Mesenchymal stem cell (in vitro differentiated cells and primary cell): ENCODE measurements around the gene PDAP1.

Experiments
- DNase-seq: peaks from one replicate; pipeline ENCODE4 v3.0.0-alpha.2; 2013
- H2AFZ ChIP-seq: one replicate; pipeline ENCODE4 v1.6.1; 2013; ENCODE audit warnings: low read depth, mild to moderate bottlenecking, control low read depth, inconsistent platforms, low read length, moderate library complexity
- H2AK5ac ChIP-seq: 2 replicates; pipeline ENCODE4 v1.6.1; 2013; ENCODE audit warnings: low read length, moderate library complexity, mild to moderate bottlenecking, inconsistent platforms; ENCODE audit not compliant: severe bottlenecking
- H2BK120ac ChIP-seq: one replicate; pipeline ENCODE4 v1.6.1; 2013; ENCODE audit warnings: low read depth, mild to moderate bottlenecking, inconsistent platforms, low read length, moderate library complexity
- H2BK12ac ChIP-seq, 2 experiments: one replicate each; pipeline ENCODE4 v1.6.1; 2013; ENCODE audit warnings: inconsistent platforms in 2 of 2, low read length in 2 of 2, mild to moderate bottlenecking in 2 of 2, moderate library complexity in 2 of 2, control low read depth in 1 of 2
- H2BK15ac ChIP-seq: one replicate; pipeline ENCODE4 v1.6.1; 2013; ENCODE audit warnings: mild to moderate bottlenecking, low read depth, inconsistent platforms; ENCODE audit not compliant: poor library complexity, severe bottlenecking
- H2BK5ac ChIP-seq: 2 replicates; pipeline ENCODE4 v1.6.1; 2013; ENCODE audit warnings: low read depth, mild to moderate bottlenecking, low read length, control low read depth, inconsistent platforms; ENCODE audit not compliant: poor library complexity, severe bottlenecking
- H3K14ac ChIP-seq, 2 experiments: one replicate each; pipeline ENCODE4 v1.6.1; 2013; ENCODE audit warnings: inconsistent platforms in 2 of 2, low read length in 2 of 2, control low read depth in 1 of 2, mild to moderate bottlenecking in 1 of 2, moderate library complexity in 1 of 2
- H3K18ac ChIP-seq, 2 experiments: one replicate each; pipeline ENCODE4 v1.6.1; 2013; ENCODE audit warnings: inconsistent platforms in 2 of 2, low read length in 2 of 2, control low read depth in 1 of 2, low read depth in 1 of 2, mild to moderate bottlenecking in 1 of 2
- H3K23ac ChIP-seq, 2 experiments: one replicate each; pipeline ENCODE4 v1.6.1; 2013; ENCODE audit warnings: inconsistent platforms in 2 of 2, low read length in 2 of 2, mild to moderate bottlenecking in 2 of 2, moderate library complexity in 2 of 2, control low read depth in 1 of 2
- H3K27ac ChIP-seq: 2 replicates; pipeline ENCODE4 v1.5.1; 2013; ENCODE audit warnings: mild to moderate bottlenecking, moderate library complexity, low read length, control low read depth, inconsistent platforms; ENCODE audit not compliant: poor library complexity, severe bottlenecking
- H3K27me3 ChIP-seq, 2 experiments: 2 replicates each; pipeline versions ENCODE4 v1.6.1 to v1.7.0; 2013; ENCODE audit warnings: low read length in 2 of 2, mild to moderate bottlenecking in 2 of 2, moderate library complexity in 2 of 2, control low read depth in 1 of 2, inconsistent platforms in 1 of 2; ENCODE audit not compliant: control insufficient read depth in 1 of 2, insufficient read depth in 1 of 2
- H3K36me3 ChIP-seq, 2 experiments: 2 replicates each; pipeline versions ENCODE4 v1.6.1 to v1.7.0; 2013; ENCODE audit warnings: low read length in 2 of 2, control low read depth in 1 of 2, inconsistent platforms in 1 of 2, low read depth in 1 of 2, mild to moderate bottlenecking in 1 of 2; ENCODE audit not compliant: insufficient read depth in 2 of 2, control insufficient read depth in 1 of 2
- H3K4ac ChIP-seq, 2 experiments: one replicate each; pipeline ENCODE4 v1.6.1; 2013; ENCODE audit warnings: inconsistent platforms in 2 of 2, low read length in 2 of 2, mild to moderate bottlenecking in 2 of 2, moderate library complexity in 2 of 2, control low read depth in 1 of 2, low read depth in 1 of 2
- H3K4me1 ChIP-seq: 2 replicates; pipeline ENCODE4 v1.6.1; 2013; ENCODE audit warnings: low read depth, low read length, control low read depth; ENCODE audit not compliant: control insufficient read depth, insufficient read depth
- H3K4me2 ChIP-seq: 2 replicates; pipeline ENCODE4 v1.6.1; 2013; ENCODE audit warnings: low read length, mild to moderate bottlenecking, inconsistent platforms; ENCODE audit not compliant: poor library complexity, severe bottlenecking
- H3K4me3 ChIP-seq, 2 experiments: 2 replicates each; pipeline versions ENCODE4 v1.5.1 to v1.7.0; 2013; ENCODE audit warnings: low read length in 2 of 2, mild to moderate bottlenecking in 2 of 2, control low read depth in 1 of 2, low read depth in 1 of 2; ENCODE audit not compliant: insufficient read depth in 1 of 2
- H3K79me1 ChIP-seq: replicated peaks from 2 replicates; pipeline ENCODE4 v1.6.1; 2013; ENCODE audit warnings: mild to moderate bottlenecking, control low read depth, low read length, inconsistent platforms; ENCODE audit not compliant: poor library complexity, severe bottlenecking
- H3K9ac ChIP-seq: 2 replicates; pipeline ENCODE4 v1.7.0; 2013; ENCODE audit warnings: mild to moderate bottlenecking, low read length, moderate library complexity
- H3K9me3 ChIP-seq: 2 replicates; pipeline ENCODE4 v1.7.0; 2013; ENCODE audit warnings: mild to moderate bottlenecking, low read length; ENCODE audit not compliant: control insufficient read depth
- H4K8ac ChIP-seq: one replicate; pipeline ENCODE4 v1.6.1; 2013; ENCODE audit warnings: inconsistent platforms, mild to moderate bottlenecking, low read length, moderate library complexity
- H4K91ac ChIP-seq: one replicate; pipeline ENCODE4 v1.6.1; 2013; ENCODE audit warnings: mild to moderate bottlenecking, low read length, inconsistent platforms
- WGBS: methylation state at CpG from one replicate; pipeline ENCODE4 v1.1.7; 2013; ENCODE audit warnings: mixed read lengths; 5-methylcytosine and 5-hydroxymethylcytosine counted together

PDAP1 gene

GRCh38 chr7:99424932-99425730 is 16.7 kb upstream of the PDAP1 start:
- Histone ChIP-seq H3K36me3 (peaks cover 69 to 71% of the 10 kb centered on the region in 2 experiments), H2AFZ (no peak overlapping the region), H2AK5ac (no peak overlapping the region), H3K9me3 (no peaks in the 10 kb centered on the region), H2BK5ac (no peak overlapping the region), H3K9ac (no peak overlapping the region), H4K91ac (no peak overlapping the region), H3K27me3 (no peaks in the 10 kb centered on the region), H3K18ac (no peak overlapping the region), H3K23ac (no peak overlapping the region), H2BK12ac (no peak overlapping the region), H2BK120ac (no peak overlapping the region), H3K4me2 (no peak overlapping the region), H2BK15ac (no peak overlapping the region), H4K8ac (no peak overlapping the region), H3K4me3 (no peak overlapping the region), H3K4ac (no peak overlapping the region), H3K14ac (no peak overlapping the region), H3K79me1 (peaks cover 30% of the 10 kb centered on the region), H3K27ac (no peak overlapping the region), H3K4me1 (no peaks in the 10 kb centered on the region)
- no peak for DNase-seq
- WGBS = 98% methylated on average over 24 of the region's 24 CpGs

- Histone ChIP-seq H3K4me2 (no peak overlapping the region), H3K4ac (no peak overlapping the region), H2BK15ac (no peak overlapping the region), H2BK12ac (no peak overlapping the region), H3K14ac (no peak overlapping the region), H3K9ac (no peak overlapping the region), H2BK5ac (no peak overlapping the region), H3K4me1 (no peaks in the 10 kb centered on the region), H3K36me3 (peaks cover 73 to 77% of the 10 kb centered on the region in 2 experiments), H3K23ac (no peak overlapping the region), H2BK120ac (no peak overlapping the region), H4K91ac (no peak overlapping the region), H2AFZ (no peak overlapping the region), H3K18ac (no peak overlapping the region), H3K79me1 (peaks cover 35% of the 10 kb centered on the region), H4K8ac (no peak overlapping the region), H3K9me3 (no peaks in the 10 kb centered on the region), H3K27ac (no peak overlapping the region), H2AK5ac (no peak overlapping the region), H3K4me3 (no peak overlapping the region), H3K27me3 (no peaks in the 10 kb centered on the region)
- 91% methylated on average over 5 of the region's 5 CpGs for WGBS
- no peak for DNase-seq
Measured at GRCh38 chr7:99422625-99423024, 14.2 kb upstream of the PDAP1 start.

- no peak overlapping the region for H2AFZ ChIP-seq
- H3K36me3 ChIP-seq = peaks cover 78 to 81% of the 10 kb centered on the region in 2 experiments
- no peak overlapping the region for H2BK15ac ChIP-seq
- no peaks in the 10 kb centered on the region for H3K9me3 ChIP-seq
- H3K4ac ChIP-seq = no peak overlapping the region
- H4K8ac ChIP-seq = no peak overlapping the region
- H4K91ac ChIP-seq = no peak overlapping the region
- no peak overlapping the region for H2BK5ac ChIP-seq
- H3K4me3 ChIP-seq = no peak overlapping the region
- no peaks in the 10 kb centered on the region for H3K27me3 ChIP-seq
- H3K18ac ChIP-seq = no peak overlapping the region
- peaks cover 38% of the 10 kb centered on the region for H3K79me1 ChIP-seq
- H3K4me2 ChIP-seq = no peak overlapping the region
- DNase-seq = no peak
- no peak overlapping the region for H2AK5ac ChIP-seq
- H3K23ac ChIP-seq = no peak overlapping the region
- 95% methylated on average over 11 of the region's 11 CpGs for WGBS
- H3K4me1 ChIP-seq = no peaks in the 10 kb centered on the region
- H3K27ac ChIP-seq = no peak overlapping the region
- no peak overlapping the region for H3K14ac ChIP-seq
- no peak overlapping the region for H2BK120ac ChIP-seq
- no peak overlapping the region for H3K9ac ChIP-seq
- no peak overlapping the region for H2BK12ac ChIP-seq
Measured at GRCh38 chr7:99422186-99422585, 13.8 kb upstream of the PDAP1 start.

- no peak overlapping the region for H3K14ac ChIP-seq
- H3K36me3 ChIP-seq = peaks cover 86 to 93% of the 10 kb centered on the region in 2 experiments
- H2BK5ac ChIP-seq = no peak overlapping the region
- H3K18ac ChIP-seq = no peak overlapping the region
- DNase-seq = no peak
- H2AK5ac ChIP-seq = no peak overlapping the region
- no peak overlapping the region for H2BK12ac ChIP-seq
- H2AFZ ChIP-seq = no peak overlapping the region
- H3K4me1 ChIP-seq = no peaks in the 10 kb centered on the region
- no peak overlapping the region for H3K4ac ChIP-seq
- H3K4me3 ChIP-seq = no peak overlapping the region
- H4K91ac ChIP-seq = no peak overlapping the region
- no peak overlapping the region for H3K27ac ChIP-seq
- H3K4me2 ChIP-seq = no peak overlapping the region
- H4K8ac ChIP-seq = no peak overlapping the region
- H3K27me3 ChIP-seq = no peaks in the 10 kb centered on the region
- 98% methylated on average over 7 of the region's 7 CpGs for WGBS
- H2BK120ac ChIP-seq = no peak overlapping the region
- peaks cover 40% of the 10 kb centered on the region for H3K79me1 ChIP-seq
- H3K9me3 ChIP-seq = no peaks in the 10 kb centered on the region
- no peak overlapping the region for H2BK15ac ChIP-seq
- no peak overlapping the region for H3K9ac ChIP-seq
- no peak overlapping the region for H3K23ac ChIP-seq
Measured at GRCh38 chr7:99420986-99421385, 12.6 kb upstream of the PDAP1 start.
